ENCODE measurements around the gene SELENOH. TPM values are rescaled to one million over a fixed set of nuclear protein-coding genes. Genes with fewer than 3 reads are reported as not detected.

Gene SELENOH
- polyA plus RNA-seq, 2 of the 4 experiments (the other 2 are of a cell fraction): 96.3 to 115 TPM

GRCh38 chr11:57751676-57752253 is 10.5 kb downstream of the SELENOH start, which contains the start of gene BTBD18:
Gene BTBD18 (minus strand): TSS chr11:57751819. CDS start chr11:57751188, 631 bp downstream.
- TF ChIP-seq, protein P1, sequence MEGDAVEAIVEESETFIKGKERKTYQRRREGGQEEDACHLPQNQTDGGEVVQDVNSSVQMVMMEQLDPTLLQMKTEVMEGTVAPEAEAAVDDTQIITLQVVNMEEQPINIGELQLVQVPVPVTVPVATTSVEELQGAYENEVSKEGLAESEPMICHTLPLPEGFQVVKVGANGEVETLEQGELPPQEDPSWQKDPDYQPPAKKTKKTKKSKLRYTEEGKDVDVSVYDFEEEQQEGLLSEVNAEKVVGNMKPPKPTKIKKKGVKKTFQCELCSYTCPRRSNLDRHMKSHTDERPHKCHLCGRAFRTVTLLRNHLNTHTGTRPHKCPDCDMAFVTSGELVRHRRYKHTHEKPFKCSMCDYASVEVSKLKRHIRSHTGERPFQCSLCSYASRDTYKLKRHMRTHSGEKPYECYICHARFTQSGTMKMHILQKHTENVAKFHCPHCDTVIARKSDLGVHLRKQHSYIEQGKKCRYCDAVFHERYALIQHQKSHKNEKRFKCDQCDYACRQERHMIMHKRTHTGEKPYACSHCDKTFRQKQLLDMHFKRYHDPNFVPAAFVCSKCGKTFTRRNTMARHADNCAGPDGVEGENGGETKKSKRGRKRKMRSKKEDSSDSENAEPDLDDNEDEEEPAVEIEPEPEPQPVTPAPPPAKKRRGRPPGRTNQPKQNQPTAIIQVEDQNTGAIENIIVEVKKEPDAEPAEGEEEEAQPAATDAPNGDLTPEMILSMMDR (IDR thresholded peaks at IDR 0.05): peak; percentile 65
- no peak for TF ChIP-seq FOXS1 (CRISPR knock-in tag; IDR thresholded peaks at IDR 0.05)
- TF ChIP-seq SMC3 (IDR thresholded peaks at IDR 0.05): peak; percentile 85
- no peak for TF ChIP-seq FOSL2 (IDR thresholded peaks at IDR 0.05)
- TF ChIP-seq FOSL2 (CRISPR knock-in tag; IDR thresholded peaks at IDR 0.05): no peak
- no peak for TF ChIP-seq EP300 (IDR thresholded peaks at IDR 0.05)
- TF ChIP-seq MYC (IDR thresholded peaks at IDR 0.05; ENCODE audit: borderline replicate concordance, low read length): no peak
- TF ChIP-seq RAD21 (conservative IDR thresholded peaks at IDR 0.05 in 1 of 2, IDR thresholded peaks at IDR 0.05 in 1 of 2): peak; percentile 67 to 68
- no peak for TF ChIP-seq RARB (CRISPR knock-in tag; IDR thresholded peaks at IDR 0.05)
- no peak within 1 kb of the TSS for H3K4me3 ChIP-seq
- WGBS (ENCODE audit: missing lambda C conversion rate): 33% methylated on average over 10 of the region's 10 CpGs
- POLR2A ChIA-PET: interaction anchor here (1.4 to 2.2 kb wide), 4 partner anchors 10 to 49 kb away, joined by 3 to 18 read pairs (median 6); partner anchors contain the start of genes CTNND1, MED19 and SELENOH
- CTCF ChIA-PET: interaction anchor here (0.6 to 10.0 kb wide), 29 partner anchors 8 to 766 kb away, joined by 3 to 231 read pairs (median 4); partner anchors contain the start of genes CTNND1 and SELENOH
- H3K9me3 ChIP-seq: no peaks in the 10 kb centered on the region
- H3K4me1 ChIP-seq: peaks cover 4% of the 10 kb centered on the region; the same call in 1 of the 3 replicates
- DNase-seq (ENCODE audit: low read depth in 1 of 2, low spot score in 1 of 2) (peak; percentile 57 to 76), FAIRE-seq (peak; percentile 23), ATAC-seq (peak; percentile 96)
- 0 out of 3 replicates have a peak within 1 kb of the TSS, but pooled peaks have one; percentile 11 for H3K4me2 ChIP-seq
- peak within 1 kb of the TSS in 1 of 2 experiments; percentile 30; a peak in 1 of 6 replicates for H3K27ac ChIP-seq

GRCh38 chr11:57752954-57753353 is 11.7 kb downstream of the SELENOH start:
- Histone ChIP-seq H3K4me1 (peaks cover 4% of the 10 kb centered on the region; the same call in 1 of the 3 replicates), H3K4me3 (no peak overlapping the region), H3K4me2 (no peak overlapping the region), H3K27ac (no peak overlapping the region), H3K9me3 (no peaks in the 10 kb centered on the region)
- no peak for FAIRE-seq
- no peak for DNase-seq (ENCODE audit: low read depth in 1 of 2, low spot score in 1 of 2)
- TF ChIP-seq TP53 (CRISPR knock-in tag; IDR thresholded peaks at IDR 0.05): no peak
- TF ChIP-seq EP300 (IDR thresholded peaks at IDR 0.05): no peak
- no peak for TF ChIP-seq RAD21 (conservative IDR thresholded peaks at IDR 0.05 in 1 of 2, IDR thresholded peaks at IDR 0.05 in 1 of 2)
- no peak for TF ChIP-seq JUN (IDR thresholded peaks at IDR 0.05)
- TF ChIP-seq MAFK (IDR thresholded peaks at IDR 0.05; ENCODE audit: partially characterized antibody): no peak
- no peak for TF ChIP-seq PBX3 (IDR thresholded peaks at IDR 0.05)
- no peak for TF ChIP-seq PHF8 (IDR thresholded peaks at IDR 0.05; ENCODE audit: borderline replicate concordance, low read depth)
- TF ChIP-seq RCOR1 (IDR thresholded peaks at IDR 0.05; ENCODE audit: low read depth, low read length): no peak
- TF ChIP-seq ZC3H11A (IDR thresholded peaks at IDR 0.05): no peak
- no peak for TF ChIP-seq NPAS2 (CRISPR knock-in tag; IDR thresholded peaks at IDR 0.05; ENCODE audit: borderline replicate concordance)
- TF ChIP-seq KDM5A (IDR thresholded peaks at IDR 0.05): no peak
- no peak for TF ChIP-seq EHMT2 (IDR thresholded peaks at IDR 0.05; ENCODE audit: low read depth)
- TF ChIP-seq CBX2 (IDR thresholded peaks at IDR 0.05; ENCODE audit: borderline replicate concordance, low read depth): no peak
- TF ChIP-seq HMGXB4 (CRISPR knock-in tag; IDR thresholded peaks at IDR 0.05; ENCODE audit: borderline replicate concordance): no peak
- TF ChIP-seq KDM1A (IDR thresholded peaks at IDR 0.05; ENCODE audit: low read depth): no peak
- TF ChIP-seq, protein P2, sequence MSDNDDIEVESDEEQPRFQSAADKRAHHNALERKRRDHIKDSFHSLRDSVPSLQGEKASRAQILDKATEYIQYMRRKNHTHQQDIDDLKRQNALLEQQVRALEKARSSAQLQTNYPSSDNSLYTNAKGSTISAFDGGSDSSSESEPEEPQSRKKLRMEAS (IDR thresholded peaks at IDR 0.05): no peak
- no peak for TF ChIP-seq HDAC2 (IDR thresholded peaks at IDR 0.05)
- CTCF ChIA-PET: interaction anchor here (0.7 to 10.0 kb wide), 6 partner anchors 40 to 760 kb away, joined by 3 to 231 read pairs (median 4); no protein-coding TSS in a partner anchor
- WGBS (ENCODE audit: missing lambda C conversion rate): 96% methylated on average over 30 of the region's 30 CpGs
- POLR2A ChIA-PET: interaction anchor here (2.2 kb wide), 1 partner anchor 8 kb away, joined by 18 read pairs; the partner anchor contains the start of gene CTNND1
- no peak; a peak in 1 of 6 replicates for ATAC-seq

Measured in A549 (cell line).